ENCODE results near the gene VASN. TPM values are rescaled to one million over a fixed set of nuclear protein-coding genes. Genes with fewer than 3 reads are reported as not detected.

The VASN gene
- total RNA-seq, 2 experiments from 2014 or later = not detected

GRCh38 chr16:4370151-4370550 lies 1.5 kb upstream of the VASN start:
- Mint-ChIP-seq H3K9me3 (no peaks in the 10 kb centered on the region), H3K36me3 (ENCODE audit: low read depth) (no peaks in the 10 kb centered on the region), H3K27me3 (no peaks in the 10 kb centered on the region), H3K4me1 (ENCODE audit: low read depth) (peaks cover 5% of the 10 kb centered on the region), H3K27ac (no peak overlapping the region), H3K4me3 (no peak overlapping the region)
- TF ChIP-seq CTCF (IDR thresholded peaks at IDR 0.05) = no peak
- intact Hi-C loops (cut with micrococcal nuclease) = no loop called here
- ATAC-seq (no peak), DNase-seq (no peak)
- POLR2A ChIA-PET = interaction anchor here (1.2 to 1.7 kb wide), 3 partner anchors 11 to 33 kb away, joined by 3 to 5 read pairs (median 4); no protein-coding TSS in a partner anchor
- CTCF ChIA-PET = interaction anchor here (1.5 to 3.7 kb wide), 4 partner anchors 11 to 81 kb away, joined by 3 to 24 read pairs (median 9); partner anchors contain the start of gene PAM16

- H3K9me3 Mint-ChIP-seq = no peaks in the 10 kb centered on the region
- TF ChIP-seq CTCF (IDR thresholded peaks at IDR 0.05) = no peak
- H3K27ac Mint-ChIP-seq = no peak overlapping the region
- H3K4me3 Mint-ChIP-seq = no peak overlapping the region
- no peak for DNase-seq
- ChIA-PET POLR2A (interaction anchor here (1.2 to 1.7 kb wide), 4 partner anchors 19 to 39 kb away, joined by 3 to 6 read pairs (median 4); no protein-coding TSS in a partner anchor), CTCF (interaction anchor here (1.1 to 3.7 kb wide), 6 partner anchors 12 to 117 kb away, joined by 3 to 24 read pairs (median 4); partner anchors contain the start of gene PAM16)
- intact Hi-C loops (cut with micrococcal nuclease) = no loop called here
- no peak for ATAC-seq
- H3K27me3 Mint-ChIP-seq = no peaks in the 10 kb centered on the region
- H3K36me3 Mint-ChIP-seq (ENCODE audit: low read depth) = no peaks in the 10 kb centered on the region
- H3K4me1 Mint-ChIP-seq (ENCODE audit: low read depth) = peaks cover 7% of the 10 kb centered on the region
Measured at GRCh38 chr16:4370570-4371356, 885 bp upstream of the VASN start.

- no peak for TF ChIP-seq CTCF (IDR thresholded peaks at IDR 0.05)
- peak; percentile 56 for DNase-seq
- Mint-ChIP-seq H3K9me3 (no peaks in the 10 kb centered on the region), H3K36me3 (ENCODE audit: low read depth) (no peaks in the 10 kb centered on the region), H3K27ac (no peak overlapping the region), H3K4me3 (peak overlapping the region; percentile 59), H3K4me1 (ENCODE audit: low read depth) (peaks cover 7% of the 10 kb centered on the region), H3K27me3 (no peaks in the 10 kb centered on the region)
- intact Hi-C loops (cut with micrococcal nuclease) = no loop called here
- POLR2A ChIA-PET = interaction anchor here (1.6 kb wide), 1 partner anchor 38 kb away, joined by 3 read pairs; no protein-coding TSS in a partner anchor
- peak; percentile 71 for ATAC-seq
- CTCF ChIA-PET = interaction anchor here (1.3 kb wide), 1 partner anchor 13 kb away, joined by 4 read pairs; no protein-coding TSS in a partner anchor
Measured at GRCh38 chr16:4372001-4372577, 441 bp downstream of the VASN start.

- no peaks in the 10 kb centered on the region for H3K27me3 Mint-ChIP-seq
- H3K4me1 Mint-ChIP-seq (ENCODE audit: low read depth) = peaks cover 8% of the 10 kb centered on the region
- no peak overlapping the region for H3K27ac Mint-ChIP-seq
- no peak overlapping the region for H3K4me3 Mint-ChIP-seq
- DNase-seq (no peak), ATAC-seq (no peak)
- H3K9me3 Mint-ChIP-seq = no peaks in the 10 kb centered on the region
- intact Hi-C loops (cut with micrococcal nuclease) = no loop called here
- POLR2A ChIA-PET = interaction anchor here (0.8 kb wide), 1 partner anchor 11 kb away, joined by 3 read pairs; no protein-coding TSS in a partner anchor
- CTCF ChIA-PET = interaction anchor here (1.3 to 3.2 kb wide), 2 partner anchors 13 to 30 kb away, joined by 4 to 17 read pairs; no protein-coding TSS in a partner anchor
- TF ChIP-seq CTCF (IDR thresholded peaks at IDR 0.05) = no peak
- H3K36me3 Mint-ChIP-seq (ENCODE audit: low read depth) = no peaks in the 10 kb centered on the region
Measured at GRCh38 chr16:4372578-4373355, 1.1 kb downstream of the VASN start.

Data from activated CD8-positive, alpha-beta T cell treated with anti-CD3 and anti-CD28 coated beads for 36 hours (primary cell).